Mammary epithelial cell (primary cell): ENCODE results near the gene DACT2.

Experiments
- EZH2 ChIP-seq: IDR thresholded peaks from 2 replicates; pipeline ENCODE4 v1.6.1; 2012; ENCODE audit warnings: low read length, inconsistent platforms, borderline replicate concordance
- TF ChIP-seq, protein P1 (sequence below), 2 donors: IDR thresholded peaks in 1 of 2; conservative IDR thresholded peaks in 1 of 2; 2 replicates each; pipeline ENCODE4 v1.5.1; 2011 to 2012; ENCODE audit warnings: inconsistent platforms in 2 of 2, low read length in 2 of 2, mild to moderate bottlenecking in 2 of 2, control low read depth in 1 of 2, low read depth in 1 of 2; ENCODE audit not compliant: insufficient read depth in 1 of 2; ENCODE audit errors: extremely low read depth in 1 of 2

DNA sequence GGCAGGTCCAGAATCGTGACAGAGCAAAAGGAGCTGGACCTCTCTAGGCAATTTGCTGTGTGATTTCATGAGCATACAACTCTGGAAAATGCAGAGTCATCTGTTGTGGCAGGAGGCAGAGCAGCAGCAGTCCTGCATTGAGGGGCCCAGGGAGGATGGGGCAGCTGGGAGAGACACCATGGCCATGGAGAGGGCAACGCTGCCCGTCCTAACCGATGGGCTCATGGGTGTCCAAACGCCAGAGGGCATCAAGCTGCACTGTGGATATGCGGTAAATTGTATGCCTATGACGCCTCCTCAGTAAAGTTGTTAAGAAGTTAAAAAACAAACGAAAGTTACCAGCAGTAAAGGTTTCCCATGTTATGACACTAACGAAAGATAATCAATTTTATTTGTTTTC lies 42.2 kb upstream of the DACT2 start:
- TF ChIP-seq, protein P1, sequence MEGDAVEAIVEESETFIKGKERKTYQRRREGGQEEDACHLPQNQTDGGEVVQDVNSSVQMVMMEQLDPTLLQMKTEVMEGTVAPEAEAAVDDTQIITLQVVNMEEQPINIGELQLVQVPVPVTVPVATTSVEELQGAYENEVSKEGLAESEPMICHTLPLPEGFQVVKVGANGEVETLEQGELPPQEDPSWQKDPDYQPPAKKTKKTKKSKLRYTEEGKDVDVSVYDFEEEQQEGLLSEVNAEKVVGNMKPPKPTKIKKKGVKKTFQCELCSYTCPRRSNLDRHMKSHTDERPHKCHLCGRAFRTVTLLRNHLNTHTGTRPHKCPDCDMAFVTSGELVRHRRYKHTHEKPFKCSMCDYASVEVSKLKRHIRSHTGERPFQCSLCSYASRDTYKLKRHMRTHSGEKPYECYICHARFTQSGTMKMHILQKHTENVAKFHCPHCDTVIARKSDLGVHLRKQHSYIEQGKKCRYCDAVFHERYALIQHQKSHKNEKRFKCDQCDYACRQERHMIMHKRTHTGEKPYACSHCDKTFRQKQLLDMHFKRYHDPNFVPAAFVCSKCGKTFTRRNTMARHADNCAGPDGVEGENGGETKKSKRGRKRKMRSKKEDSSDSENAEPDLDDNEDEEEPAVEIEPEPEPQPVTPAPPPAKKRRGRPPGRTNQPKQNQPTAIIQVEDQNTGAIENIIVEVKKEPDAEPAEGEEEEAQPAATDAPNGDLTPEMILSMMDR (conservative IDR thresholded peaks at IDR 0.05 in 1 of 2, IDR thresholded peaks at IDR 0.05 in 1 of 2; ENCODE audit: extremely low read depth in 1 of 2, insufficient read depth in 1 of 2, low read depth in 1 of 2, low read length in 2 of 2): no peak
- no peak for TF ChIP-seq EZH2
